Measurements from ENCODE around the gene CEBPG.

Gene CEBPG

GRCh38 chr19:33405553-33406461 is 32.3 kb downstream of the CEBPG start:
- DNase-seq (ENCODE audit: low read depth in 1 of 2, low spot score in 1 of 2) = no peak
- H3K4me3 ChIP-seq (replicated peaks; ENCODE audit: insufficient read depth, low read length) = no peak overlapping the region
- H3K27ac ChIP-seq (replicated peaks) = no peak overlapping the region
- TF ChIP-seq, protein P1, sequence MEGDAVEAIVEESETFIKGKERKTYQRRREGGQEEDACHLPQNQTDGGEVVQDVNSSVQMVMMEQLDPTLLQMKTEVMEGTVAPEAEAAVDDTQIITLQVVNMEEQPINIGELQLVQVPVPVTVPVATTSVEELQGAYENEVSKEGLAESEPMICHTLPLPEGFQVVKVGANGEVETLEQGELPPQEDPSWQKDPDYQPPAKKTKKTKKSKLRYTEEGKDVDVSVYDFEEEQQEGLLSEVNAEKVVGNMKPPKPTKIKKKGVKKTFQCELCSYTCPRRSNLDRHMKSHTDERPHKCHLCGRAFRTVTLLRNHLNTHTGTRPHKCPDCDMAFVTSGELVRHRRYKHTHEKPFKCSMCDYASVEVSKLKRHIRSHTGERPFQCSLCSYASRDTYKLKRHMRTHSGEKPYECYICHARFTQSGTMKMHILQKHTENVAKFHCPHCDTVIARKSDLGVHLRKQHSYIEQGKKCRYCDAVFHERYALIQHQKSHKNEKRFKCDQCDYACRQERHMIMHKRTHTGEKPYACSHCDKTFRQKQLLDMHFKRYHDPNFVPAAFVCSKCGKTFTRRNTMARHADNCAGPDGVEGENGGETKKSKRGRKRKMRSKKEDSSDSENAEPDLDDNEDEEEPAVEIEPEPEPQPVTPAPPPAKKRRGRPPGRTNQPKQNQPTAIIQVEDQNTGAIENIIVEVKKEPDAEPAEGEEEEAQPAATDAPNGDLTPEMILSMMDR (IDR thresholded peaks at IDR 0.05; ENCODE audit: insufficient read depth, low read length) = no peak
- TF ChIP-seq, protein P2, sequence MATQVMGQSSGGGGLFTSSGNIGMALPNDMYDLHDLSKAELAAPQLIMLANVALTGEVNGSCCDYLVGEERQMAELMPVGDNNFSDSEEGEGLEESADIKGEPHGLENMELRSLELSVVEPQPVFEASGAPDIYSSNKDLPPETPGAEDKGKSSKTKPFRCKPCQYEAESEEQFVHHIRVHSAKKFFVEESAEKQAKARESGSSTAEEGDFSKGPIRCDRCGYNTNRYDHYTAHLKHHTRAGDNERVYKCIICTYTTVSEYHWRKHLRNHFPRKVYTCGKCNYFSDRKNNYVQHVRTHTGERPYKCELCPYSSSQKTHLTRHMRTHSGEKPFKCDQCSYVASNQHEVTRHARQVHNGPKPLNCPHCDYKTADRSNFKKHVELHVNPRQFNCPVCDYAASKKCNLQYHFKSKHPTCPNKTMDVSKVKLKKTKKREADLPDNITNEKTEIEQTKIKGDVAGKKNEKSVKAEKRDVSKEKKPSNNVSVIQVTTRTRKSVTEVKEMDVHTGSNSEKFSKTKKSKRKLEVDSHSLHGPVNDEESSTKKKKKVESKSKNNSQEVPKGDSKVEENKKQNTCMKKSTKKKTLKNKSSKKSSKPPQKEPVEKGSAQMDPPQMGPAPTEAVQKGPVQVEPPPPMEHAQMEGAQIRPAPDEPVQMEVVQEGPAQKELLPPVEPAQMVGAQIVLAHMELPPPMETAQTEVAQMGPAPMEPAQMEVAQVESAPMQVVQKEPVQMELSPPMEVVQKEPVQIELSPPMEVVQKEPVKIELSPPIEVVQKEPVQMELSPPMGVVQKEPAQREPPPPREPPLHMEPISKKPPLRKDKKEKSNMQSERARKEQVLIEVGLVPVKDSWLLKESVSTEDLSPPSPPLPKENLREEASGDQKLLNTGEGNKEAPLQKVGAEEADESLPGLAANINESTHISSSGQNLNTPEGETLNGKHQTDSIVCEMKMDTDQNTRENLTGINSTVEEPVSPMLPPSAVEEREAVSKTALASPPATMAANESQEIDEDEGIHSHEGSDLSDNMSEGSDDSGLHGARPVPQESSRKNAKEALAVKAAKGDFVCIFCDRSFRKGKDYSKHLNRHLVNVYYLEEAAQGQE (IDR thresholded peaks at IDR 0.05; ENCODE audit: insufficient replicate concordance, low read depth) = no peak
- TF ChIP-seq SPI1 (IDR thresholded peaks at IDR 0.05; ENCODE audit: borderline replicate concordance, low read depth) (no peak), POLR2AphosphoS5 (IDR thresholded peaks at IDR 0.05; ENCODE audit: low read depth) (no peak), GABPA (IDR thresholded peaks at IDR 0.05; ENCODE audit: low read depth) (no peak)
- H3K27me3 ChIP-seq (ENCODE audit: insufficient read depth, poor library complexity, severe bottlenecking) = no peaks in the 10 kb centered on the region

GRCh38 chr19:33406521-33407139 is 33.1 kb downstream of the CEBPG start:
- H3K4me3 ChIP-seq (replicated peaks; ENCODE audit: insufficient read depth, low read length) = no peak overlapping the region
- DNase-seq (ENCODE audit: low read depth in 1 of 2, low spot score in 1 of 2) = peak; percentile 53 to 82
- no peaks in the 10 kb centered on the region for H3K27me3 ChIP-seq (ENCODE audit: insufficient read depth, poor library complexity, severe bottlenecking)
- no peak overlapping the region; the same call in 1 of the 2 replicates for H3K27ac ChIP-seq (replicated peaks)
- TF ChIP-seq, protein P1 (IDR thresholded peaks at IDR 0.05; ENCODE audit: insufficient read depth, low read length) = peak; percentile 84
- TF ChIP-seq POLR2AphosphoS5 (IDR thresholded peaks at IDR 0.05; ENCODE audit: low read depth) = no peak
- TF ChIP-seq, protein P2 (IDR thresholded peaks at IDR 0.05; ENCODE audit: insufficient replicate concordance, low read depth) = no peak
- TF ChIP-seq GABPA (IDR thresholded peaks at IDR 0.05; ENCODE audit: low read depth) = no peak

DNA sequence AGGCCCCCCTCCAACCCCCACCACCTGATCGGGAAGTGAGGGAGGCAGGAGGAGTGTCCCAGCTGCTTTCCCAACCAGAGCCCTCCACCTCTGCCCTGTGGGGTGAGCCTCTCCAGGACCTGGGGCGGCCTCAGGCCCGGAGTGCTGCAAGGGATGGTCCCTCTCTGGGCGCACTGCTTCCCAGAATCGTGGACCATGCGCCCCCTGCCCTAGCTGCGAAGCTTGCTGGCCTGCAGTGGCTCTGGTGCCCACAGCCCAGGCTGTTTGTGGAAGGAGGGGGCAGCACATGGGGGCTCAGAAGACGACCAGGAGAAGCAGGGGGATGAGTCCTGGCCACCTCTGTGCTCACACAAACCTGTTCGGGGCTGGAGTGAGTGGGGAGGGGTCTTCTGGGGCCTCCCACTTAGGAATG is 33.6 kb downstream of the CEBPG start:
- no peak overlapping the region for H3K4me3 ChIP-seq (replicated peaks; ENCODE audit: insufficient read depth, low read length)
- no peaks in the 10 kb centered on the region for H3K27me3 ChIP-seq (ENCODE audit: insufficient read depth, poor library complexity, severe bottlenecking)
- no peak for DNase-seq (ENCODE audit: low read depth in 1 of 2, low spot score in 1 of 2)
- TF ChIP-seq POLR2AphosphoS5 (IDR thresholded peaks at IDR 0.05; ENCODE audit: low read depth) = no peak
- no peak for TF ChIP-seq GABPA (IDR thresholded peaks at IDR 0.05; ENCODE audit: low read depth)
- TF ChIP-seq SPI1 (IDR thresholded peaks at IDR 0.05; ENCODE audit: borderline replicate concordance, low read depth) = no peak
- TF ChIP-seq, protein P2 (IDR thresholded peaks at IDR 0.05; ENCODE audit: insufficient replicate concordance, low read depth) = no peak
- TF ChIP-seq, protein P1 (IDR thresholded peaks at IDR 0.05; ENCODE audit: insufficient read depth, low read length) = no peak
- no peak overlapping the region for H3K27ac ChIP-seq (replicated peaks)
